Stimulated activated CD4-positive, alpha-beta T cell treated with anti-CD3 and anti-CD28 coated beads, TNF-alpha, amount 100 ng/mL, for 1 hour (primary cell): ENCODE data around the gene PFDN1.
"Not testable (repeated sequence)": the region's sequence is repeated elsewhere in the genome, so short reads cannot be mapped to it uniquely, and the experiment has no call there.

Experiments used
- DNase-seq, 3 donors: peaks; one replicate each; pipeline ENCODE4 v3.0.0-alpha.2; 2020; ENCODE audit warnings: low read depth in 3 of 3, low spot score in 1 of 3

PFDN1 gene, protein sequence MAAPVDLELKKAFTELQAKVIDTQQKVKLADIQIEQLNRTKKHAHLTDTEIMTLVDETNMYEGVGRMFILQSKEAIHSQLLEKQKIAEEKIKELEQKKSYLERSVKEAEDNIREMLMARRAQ

DNA sequence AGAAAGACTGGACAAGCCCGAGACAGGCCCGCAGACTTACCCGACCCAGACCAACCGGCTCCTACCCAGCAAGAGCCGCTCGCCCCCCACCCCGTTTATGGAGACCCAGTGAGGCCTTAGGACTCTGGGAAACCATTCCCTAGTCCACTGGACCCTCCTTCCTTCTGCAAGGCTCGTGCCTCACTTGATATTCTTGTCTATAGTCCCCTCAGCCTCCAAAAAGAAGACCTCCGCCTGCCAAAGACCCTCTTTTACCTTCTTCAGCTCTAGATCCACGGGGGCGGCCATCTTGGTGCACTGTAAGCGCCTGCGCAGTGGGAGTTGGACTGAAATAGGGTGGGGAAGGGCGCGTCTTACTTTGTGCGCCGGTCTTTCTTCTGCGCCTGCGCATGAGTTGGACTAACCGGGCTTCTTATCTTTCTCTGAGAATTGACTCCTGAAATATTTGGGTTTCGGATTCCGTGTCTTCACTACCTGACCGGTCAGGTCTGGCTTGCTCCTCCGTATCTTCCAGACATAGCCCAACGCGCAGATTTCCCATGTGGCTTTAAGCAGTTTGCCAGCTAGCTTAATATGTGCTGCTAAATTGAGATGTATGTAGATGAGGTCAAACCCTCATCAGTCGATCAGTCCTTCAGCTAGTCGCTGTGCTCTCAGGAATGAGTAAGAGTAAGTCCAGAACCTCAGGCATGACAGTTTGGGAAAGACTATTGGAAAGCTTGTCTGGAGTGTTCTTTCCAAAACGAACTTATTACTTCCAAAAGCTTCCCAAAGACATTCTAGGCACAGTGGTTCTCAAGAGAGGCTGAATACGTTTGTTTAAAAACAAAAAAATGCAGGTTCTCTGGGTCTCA, at the start of gene PFDN1:
PFDN1 (minus strand) TSS at position 316 of the 854 bp plus-strand sequence; CDS start at position 288, 28 bp downstream.
- peak; percentile 71 to 85 (median 75) for DNase-seq

DNA sequence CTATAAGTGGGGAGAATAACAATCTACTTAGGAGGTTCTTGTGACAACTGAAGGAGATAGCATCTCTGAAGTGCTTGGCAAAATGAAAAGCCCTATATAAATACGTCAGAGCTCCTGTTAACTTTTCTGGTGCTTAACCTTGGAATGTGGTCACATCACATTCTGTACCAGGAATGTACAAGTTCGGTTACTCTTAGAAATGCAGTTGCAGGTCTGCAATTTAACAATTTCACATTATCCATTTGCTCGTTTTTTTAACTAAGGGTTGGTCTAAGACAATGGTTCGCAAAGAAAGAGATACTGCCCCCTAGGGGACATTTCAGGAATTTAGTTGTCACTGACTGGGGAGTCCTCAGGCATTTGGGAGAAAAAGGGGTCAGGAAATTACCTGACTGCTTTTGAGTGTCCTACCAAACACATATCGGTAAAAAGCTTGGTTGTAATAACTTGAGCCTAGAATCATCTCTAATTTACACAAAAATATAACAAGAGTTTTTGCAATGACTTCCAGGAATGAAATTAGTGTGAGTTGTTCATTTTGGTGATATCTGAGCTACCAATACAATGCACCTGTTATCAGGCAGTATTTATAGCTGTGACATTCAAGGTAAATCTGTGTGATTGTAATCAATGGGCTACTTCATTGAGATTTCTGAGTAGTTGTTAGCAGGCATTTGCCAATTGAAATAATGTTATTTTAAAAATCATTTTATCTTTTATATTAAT, 48.9 kb upstream of the PFDN1 start:
- peak in 1 of 3 donors; percentile 36 for DNase-seq

DNA sequence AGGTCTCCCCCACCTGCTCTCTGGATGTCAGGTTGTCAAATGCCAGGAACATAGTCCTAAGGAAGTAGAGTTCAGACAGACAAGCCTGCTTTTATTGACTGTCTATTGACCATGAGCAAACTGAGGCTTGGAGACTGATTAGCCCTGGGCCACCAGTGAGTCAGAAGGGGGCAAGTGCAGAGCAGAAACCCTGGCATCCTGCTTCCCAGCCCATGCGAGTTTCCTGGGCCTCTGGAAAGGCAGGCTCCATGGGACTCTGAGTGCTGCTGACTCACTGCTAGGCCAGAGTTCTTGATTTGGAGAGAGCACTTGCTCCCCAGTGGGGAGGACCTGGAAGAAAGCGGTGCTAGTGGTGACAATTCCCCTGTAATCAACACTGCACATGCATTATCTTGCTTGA, 46.3 kb upstream of the PFDN1 start:
- no peak for DNase-seq

DNA sequence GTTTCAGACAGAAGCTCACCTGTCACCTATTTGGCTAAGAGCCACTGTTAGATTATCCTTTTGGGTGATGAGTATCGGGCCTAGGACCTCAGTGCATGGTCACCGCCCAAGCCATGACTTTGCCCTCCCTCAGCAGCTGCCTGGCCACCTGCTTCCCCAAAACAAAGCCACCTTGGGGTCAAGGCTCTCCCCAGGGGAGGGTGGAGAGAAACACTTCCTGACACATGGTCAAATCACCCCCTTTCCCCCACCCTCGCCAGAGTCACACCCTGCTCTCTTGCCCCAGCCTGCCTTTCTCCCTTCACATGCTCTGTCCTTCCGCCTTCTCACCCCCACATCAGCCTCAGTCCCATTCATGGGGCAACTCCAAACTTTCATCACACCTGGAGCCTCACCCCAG, 45.2 kb upstream of the PFDN1 start:
- DNase-seq = no peak

DNA sequence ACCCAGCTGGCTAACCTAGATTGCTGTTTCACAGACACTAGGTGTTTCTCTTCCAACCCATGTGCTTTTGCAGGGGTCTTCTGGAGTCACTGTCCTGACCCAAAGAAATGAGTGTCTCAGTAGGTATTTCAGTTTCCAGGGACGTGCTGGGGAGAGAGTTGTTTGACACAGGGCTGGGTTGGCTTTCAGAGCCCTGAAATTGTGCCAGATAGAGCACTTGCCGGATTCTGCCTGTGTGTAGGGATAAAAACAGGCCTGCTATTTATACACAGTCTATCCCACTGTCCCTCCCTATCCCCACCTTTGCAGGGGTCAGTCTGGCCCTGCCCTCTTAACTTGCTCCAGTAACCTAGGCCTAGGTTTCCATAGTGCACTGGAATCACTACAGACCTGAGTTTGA, 44.5 kb upstream of the PFDN1 start:
- DNase-seq = no peak

DNA sequence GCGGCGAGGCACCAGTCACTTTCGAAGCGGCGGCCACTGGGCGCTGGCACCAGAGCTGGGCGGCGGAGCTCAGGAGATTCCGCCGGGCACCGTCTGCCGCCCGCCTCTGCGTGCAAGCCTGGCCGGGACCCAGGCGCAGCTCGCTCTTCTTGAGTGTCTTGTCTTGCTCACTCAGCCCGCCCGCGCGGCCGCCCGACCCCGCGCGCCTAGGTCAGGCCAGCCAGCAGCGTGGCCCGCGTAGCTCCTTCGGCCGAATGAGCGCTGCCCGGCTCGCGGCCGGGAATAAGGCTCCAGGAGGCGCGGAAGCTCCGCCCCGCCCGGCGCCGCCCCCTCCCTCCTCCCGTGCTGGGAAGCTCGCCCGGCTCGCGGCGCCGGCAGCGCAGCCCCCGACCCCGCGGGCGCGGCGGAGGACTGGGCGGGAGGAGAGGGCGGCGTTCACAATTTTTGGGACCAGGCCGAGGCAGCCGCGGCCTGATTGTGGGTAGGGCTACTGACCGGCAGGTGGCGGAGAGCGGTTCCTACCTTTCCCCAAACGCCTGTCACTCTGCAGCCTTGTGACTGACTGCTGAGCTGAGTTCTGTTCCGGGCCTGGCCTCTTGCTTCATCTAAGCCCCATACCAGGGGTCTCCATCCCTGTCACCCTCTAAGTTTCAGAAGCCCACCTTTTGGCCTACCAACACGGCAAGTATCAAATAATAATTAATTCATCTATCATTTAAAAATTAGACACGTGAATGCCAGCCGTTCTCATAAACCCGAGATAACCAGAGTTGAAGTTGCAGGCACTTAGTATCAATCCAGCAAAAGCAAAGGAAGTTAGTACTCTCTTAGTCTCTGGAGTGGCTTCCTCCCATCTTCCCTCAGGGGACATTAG, 43.7 kb upstream of the PFDN1 start, which contains the start of gene HBEGF:
HBEGF (minus strand) TSS at position 256 of the 874 bp plus-strand sequence. CDS start 275 bp downstream, outside the sequence.
- peak in 1 of 3 donors; percentile 32 for DNase-seq

DNA sequence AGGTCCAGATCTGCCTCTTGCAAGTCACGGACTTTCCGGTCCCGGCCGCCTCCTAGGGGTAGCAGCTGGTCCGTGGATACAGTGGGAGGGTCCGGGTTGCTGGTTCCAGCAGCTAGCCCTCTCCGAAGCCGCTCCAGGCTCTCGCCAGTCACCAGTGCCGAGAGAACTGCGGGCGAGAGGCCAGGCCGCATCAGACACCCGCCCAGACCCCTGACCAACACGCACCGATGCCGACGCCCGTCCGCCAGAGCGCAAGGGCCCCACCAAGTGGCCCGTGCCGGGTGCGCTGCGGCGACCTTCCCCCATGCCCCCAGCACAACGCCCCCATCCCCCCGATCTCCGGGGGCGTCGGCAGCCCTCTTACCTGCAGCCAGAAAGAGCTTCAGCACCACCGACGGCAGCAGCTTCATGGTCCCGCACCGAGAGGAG, 43.0 kb upstream of the PFDN1 start:
- no peak for DNase-seq

DNA sequence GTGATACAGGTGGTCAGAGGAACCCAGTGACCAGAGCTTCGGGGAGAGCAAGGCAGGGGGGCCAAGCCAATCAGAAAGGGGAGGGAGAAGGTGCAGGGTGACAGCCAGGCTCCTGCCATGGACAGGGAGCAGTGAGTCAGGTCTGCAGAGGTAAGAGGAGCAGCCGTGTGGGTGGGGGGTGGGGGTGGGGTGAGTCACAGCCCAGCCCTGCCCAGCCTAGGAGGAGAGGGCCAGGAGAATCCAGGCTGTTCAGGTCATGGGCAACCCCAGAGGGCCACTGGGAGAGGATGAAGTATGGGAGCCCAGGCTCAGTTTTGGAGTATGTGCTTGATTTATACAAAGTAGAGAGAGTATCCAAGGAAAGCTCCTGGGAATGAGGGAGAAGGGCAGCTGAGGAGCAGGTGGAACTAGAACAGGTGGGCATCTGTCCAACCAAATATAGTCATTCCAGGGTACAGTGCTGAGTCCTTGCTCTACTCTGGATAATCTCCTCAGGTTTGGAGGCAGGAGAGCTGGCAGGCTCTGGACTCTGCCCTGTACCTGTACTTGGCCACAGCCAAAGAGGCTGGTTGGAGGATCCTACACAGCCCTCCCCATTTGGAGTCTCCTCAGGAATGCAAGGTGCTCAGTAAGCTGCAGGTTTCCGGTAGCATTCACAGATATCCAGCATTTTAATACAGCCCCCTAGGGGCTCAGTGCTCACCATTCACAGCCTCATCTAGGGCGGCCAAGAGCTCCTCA, 42.0 kb upstream of the PFDN1 start:
- DNase-seq = no peak

DNA sequence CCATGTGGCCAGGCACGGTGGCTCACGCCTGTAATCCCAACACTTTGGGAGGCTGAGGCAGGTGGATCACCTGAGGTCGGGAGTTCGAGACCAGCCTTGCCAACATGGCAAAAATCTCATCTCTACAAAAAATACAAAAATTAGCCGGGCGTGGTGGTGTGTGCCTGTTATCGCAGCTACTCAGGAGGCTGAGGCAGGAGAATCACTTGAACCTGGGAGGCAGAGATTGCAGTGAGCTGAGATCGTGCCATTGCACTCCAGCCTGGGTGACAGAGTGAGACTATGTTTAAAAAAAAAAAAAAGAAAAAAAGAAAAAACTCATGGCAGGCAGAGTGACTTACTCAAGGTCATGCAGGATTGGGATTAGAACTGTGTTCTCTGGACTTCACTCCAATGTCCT, 40.9 kb upstream of the PFDN1 start:
- DNase-seq = not testable (repeated sequence)

DNA sequence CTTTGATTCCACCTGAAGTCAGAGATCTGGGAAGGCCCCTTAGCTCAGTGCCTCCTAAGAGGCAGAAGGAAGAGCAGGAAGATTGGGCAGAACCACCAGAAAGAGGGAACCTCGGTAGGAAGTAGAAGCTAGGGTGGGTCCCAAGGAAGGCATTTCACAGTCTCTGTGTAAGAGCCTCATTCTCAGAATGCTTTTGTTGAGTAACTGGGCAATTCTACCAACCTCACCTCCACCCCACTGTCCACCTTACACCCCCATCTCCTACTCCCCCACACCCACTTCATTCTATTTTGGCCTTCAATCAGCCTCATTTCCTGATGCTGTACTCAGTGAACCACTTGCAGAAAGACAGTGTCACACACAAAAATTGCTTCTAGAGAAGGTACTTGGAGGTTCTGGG, 40.0 kb upstream of the PFDN1 start:
- DNase-seq = no peak

DNA sequence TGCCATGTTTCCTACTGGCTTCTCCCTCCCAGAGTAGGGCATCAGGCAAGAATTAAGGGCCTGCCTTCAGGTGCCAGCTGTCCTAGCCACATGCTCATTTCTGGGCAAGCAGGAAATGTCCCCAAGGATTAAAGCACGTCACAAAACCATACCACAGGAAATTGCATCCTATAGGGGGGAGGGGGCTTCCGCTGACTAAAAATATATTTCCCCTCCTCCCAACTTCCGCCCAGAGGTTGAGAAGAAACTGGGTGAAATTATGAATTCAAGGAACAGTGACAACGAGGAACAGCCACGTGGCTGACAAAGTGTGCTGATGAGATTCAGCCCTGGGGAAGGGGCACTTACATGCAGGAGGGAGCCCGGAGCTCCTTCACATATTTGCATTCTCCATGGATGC, 39.4 kb upstream of the PFDN1 start:
- no peak for DNase-seq

DNA sequence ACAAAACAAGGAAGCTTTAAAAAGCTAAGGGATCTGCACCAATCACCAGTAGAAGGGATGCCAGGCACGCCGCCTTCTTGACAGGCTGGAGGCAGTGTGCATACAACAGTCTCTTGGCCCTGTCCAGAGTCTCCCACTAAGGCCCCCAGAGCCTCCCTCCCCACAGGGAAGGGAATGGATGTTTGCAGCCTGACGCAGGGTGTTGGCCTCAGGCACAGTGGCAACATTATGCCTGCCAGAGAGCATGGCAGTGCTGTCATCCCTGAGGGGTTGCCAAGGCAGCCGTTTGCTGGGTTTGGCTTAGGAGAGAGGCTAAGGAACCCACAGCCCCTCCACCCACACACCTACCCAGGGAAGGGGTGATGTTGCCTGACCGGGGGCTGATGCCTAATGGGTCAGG, 38.7 kb upstream of the PFDN1 start:
- DNase-seq = no peak

DNA sequence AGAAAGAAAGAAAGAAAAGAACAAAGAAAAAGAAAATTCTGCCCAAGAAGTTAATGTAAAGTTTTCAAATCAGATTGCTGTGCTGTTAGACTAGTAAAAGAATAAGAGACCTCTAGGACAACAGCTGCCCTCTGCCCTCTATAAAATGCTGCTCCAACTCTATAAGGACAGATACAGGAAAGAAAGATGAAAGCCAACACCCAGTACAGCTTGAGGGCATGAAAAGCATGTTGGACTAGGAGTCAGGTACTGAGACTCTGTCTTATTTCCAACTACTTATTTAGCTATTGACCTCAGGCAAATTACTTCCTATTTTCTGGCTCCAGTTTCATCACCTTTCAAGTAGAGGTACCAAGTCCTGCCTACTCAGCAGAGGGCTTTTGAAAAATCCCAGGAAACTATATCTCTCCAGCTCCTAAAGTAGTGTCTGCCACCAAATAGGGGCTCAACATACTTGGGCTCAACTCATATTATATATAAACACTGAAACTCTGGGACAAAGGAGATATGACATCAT, 37.8 kb upstream of the PFDN1 start:
- no peak for DNase-seq

DNA sequence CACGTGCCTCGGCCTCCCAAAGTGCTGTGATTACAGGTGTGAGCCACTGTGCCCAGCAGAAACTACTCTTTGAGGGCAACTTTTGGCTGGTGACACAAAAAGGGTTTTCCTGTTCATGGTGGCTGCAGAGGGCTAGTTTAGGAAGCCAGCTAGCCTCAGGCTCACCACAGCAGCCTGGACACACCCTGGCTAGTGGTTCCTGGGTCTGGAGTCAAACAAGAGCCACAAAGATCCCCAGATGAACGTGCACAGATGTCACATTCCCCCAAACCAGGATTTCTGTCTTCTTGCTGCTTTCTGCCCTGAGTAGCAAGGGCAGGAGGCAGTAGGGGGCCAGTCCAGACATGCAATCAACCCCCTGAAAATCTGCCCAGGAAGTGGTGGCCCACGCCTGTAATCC, 36.7 kb upstream of the PFDN1 start:
- DNase-seq = no peak

DNA sequence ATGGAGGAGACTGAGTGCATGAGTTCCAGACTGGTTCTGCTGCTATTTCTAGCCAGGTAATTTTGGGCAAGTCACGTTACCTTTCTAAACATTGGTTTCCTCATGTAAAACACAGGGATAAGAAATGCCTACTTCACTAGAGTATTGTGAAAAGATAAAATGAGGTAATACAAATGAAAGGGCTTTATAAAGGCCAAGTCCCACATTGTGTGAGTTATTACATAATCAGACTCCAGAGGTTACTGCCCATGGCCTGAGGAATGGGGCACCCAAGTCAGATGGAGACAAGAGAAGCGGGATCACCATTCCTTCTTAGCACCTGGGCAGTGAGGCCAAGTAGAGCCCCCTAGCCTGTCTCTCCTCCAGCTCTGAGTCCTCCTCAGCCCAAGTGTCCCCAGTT, 36.0 kb upstream of the PFDN1 start:
- no peak for DNase-seq

DNA sequence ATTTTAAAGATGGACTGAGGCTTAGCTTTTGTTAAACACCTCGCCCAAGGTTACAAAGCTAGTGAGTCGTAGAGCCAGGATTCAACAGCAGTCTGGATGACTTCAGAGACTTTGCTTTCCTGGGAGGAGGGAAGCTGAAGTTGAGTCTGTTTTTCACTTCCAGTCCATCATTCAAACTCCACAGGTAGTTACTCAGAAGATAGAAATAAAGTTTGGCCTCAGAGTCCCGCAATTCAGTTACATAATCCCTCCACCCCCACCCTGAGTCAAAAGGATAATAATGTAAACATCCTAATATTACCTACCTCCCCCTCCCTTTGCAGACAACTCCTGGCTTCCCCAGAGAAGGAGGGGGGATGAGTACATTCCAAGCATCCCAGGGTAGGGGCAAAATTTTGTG, 35.4 kb upstream of the PFDN1 start:
- DNase-seq = no peak

DNA sequence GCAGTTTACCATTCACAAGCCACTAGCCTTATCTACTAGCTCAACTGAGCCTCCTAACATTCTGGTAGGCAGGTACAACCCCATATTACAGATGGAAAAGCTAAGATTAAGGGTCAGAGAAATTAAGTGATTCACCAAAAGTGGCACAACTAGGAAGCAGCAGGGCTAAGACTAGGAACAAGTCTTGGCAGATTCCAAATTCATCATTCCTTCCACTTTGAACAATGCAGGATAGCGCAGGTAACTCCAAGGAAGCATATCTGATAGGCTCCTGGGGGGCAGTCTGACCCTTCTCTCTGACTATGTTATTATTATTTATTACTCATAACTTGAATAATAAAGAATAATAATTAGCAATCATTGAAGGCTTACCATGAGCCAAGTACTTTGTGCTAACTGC, 35.0 kb upstream of the PFDN1 start:
- no peak for DNase-seq

DNA sequence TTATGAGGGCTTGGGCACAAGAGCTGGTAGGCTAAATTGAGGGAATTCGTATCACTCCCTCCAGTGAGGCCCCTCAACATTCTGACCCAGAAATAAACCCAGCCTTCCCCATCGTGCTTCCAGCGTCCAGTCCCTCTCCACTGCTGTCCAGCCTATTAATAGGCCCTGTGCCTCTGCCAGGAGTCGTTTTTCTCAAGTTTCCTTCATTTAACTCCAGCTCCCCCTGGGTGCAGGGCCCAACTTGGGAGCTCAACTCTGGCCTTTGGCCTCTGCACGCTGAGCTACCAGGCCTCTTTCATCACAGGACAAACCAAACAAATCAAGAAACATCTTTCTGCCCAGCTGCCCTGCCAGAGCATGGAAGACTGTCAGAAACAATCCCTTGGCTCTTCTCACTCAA, 33.5 kb upstream of the PFDN1 start:
- no peak for DNase-seq

DNA sequence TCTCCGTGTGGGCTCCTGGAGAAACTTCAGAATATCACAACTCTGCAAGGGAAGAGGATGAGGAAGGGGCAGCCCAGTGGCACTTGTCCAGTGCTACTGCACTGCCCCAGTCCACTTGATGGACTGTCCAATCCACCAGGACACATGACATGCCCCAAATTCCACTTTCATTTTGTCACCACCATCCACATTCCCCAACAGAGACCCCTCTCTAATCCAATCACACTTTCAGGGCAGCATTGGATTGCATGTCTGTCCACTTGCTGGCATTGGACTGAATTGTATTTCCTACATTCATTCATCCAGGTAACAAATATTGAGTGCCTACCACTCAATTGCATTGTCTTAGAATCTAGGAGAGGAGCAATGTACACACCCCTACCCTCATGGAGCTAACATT, 28.7 kb upstream of the PFDN1 start:
- DNase-seq = no peak
